HG03354 (cell line): ENCODE measurements around the gene FTO.

ENCODE experiments used
- ATAC-seq: cut with Tn5 transposase; IDR thresholded peaks from one replicate; pipeline ENCODE4 v1.9.1; 2021; ENCODE audit warnings: mild to moderate bottlenecking; ENCODE audit not compliant: unreplicated experiment, poor library complexity, severe bottlenecking

The FTO gene

DNA sequence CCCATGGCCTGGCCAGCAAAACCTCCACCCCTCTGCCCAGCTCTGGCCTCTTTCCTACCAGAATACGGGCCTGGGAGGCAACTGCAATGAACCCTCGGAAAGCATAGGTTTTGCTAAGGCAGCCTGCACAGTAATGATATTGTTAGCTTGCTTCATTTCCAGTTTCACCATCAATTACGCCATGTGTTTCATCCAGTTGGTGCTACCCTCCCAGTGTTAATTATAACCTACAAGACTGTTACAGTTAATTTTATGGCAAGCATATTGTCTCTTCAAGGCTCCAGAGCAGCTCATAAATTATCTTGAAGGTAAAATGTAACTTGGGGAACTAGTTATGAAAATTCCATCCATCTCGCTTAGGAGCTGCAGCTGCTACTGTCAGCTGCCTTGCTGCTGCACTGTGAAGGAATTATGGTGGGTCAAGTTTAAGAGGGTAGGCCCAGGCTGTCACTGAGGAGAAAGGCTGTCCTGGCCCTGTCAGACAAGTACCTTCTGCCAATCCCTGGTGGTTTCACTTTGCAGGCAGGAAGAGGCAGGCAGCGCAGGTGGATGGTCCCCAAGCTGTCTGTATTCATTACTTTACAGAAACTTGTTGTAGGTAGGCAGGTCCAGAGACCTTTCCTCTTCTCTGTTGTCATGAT is 242.9 kb downstream of the FTO start:
- ATAC-seq, result no peak

DNA sequence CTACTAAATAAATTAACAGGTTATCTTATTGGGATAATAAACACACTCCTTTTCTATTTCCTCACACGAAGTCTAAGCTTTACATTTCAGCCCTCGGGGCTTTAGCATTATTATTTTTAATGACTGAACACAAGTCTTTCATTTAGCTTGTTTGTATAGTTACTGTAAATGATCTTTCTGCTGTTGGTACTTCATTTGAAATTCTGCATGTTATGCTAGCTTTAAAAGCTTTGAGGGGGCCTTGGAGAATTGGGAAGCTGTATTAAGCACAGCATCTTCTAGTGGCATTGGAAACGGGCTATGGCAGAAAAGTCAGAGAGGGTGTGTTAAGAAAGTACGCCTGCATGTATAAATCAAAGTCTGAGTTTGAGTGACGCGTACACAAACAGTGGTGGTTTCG is 243.7 kb downstream of the FTO start:
- ATAC-seq, result no peak

DNA sequence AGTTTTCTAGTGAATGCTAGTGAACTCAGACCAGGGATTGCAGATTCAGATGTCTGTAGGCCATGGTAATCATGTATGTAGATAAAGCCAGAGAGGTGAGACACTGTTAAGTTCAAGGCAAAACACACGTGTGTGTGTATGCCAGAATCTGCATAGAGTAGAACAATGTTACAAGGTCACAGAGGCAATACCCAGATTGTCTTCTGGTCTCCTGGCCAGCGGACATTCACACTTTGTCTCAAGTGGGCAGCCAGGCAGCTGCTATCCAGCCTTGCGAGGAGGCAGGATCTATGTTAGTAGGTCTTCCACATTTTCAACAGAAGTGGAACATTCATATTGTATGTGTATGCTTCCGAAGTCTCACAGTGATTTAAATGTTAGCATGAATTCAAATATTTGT is 244.4 kb downstream of the FTO start:
- ATAC-seq, result no peak

DNA sequence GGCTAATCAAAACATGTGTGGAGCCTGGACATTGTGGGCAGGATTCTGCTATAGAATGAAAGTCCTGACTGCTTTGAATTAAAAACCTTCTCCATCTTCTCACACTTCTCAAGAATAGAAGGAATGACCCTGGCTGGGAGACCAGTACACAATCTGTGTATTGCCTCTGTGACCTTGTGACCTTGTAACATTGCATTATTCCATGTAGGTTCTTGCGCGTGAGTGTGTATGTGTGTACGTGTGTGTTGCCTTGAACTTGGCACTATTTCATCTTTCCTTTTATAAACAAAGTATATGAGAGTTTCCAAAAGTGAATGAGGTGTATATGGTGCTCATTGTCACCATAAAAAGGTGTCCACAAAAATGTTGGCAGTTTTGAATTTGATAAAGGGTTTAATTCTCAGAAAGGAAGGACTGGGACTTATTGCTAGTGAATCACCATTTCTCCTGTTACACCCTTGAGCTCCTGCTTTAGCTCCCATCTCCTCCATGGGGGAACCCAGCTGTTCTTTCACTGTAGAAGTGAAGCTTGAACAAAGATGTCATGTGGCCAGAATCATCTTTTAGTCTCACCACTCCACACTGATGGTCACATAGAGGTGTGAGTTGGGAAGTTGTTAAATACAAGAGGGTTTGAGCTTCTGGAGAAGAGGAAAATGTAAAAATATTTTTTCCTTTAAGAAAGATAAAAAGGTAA is 244.9 kb downstream of the FTO start:
- ATAC-seq, result no peak

DNA sequence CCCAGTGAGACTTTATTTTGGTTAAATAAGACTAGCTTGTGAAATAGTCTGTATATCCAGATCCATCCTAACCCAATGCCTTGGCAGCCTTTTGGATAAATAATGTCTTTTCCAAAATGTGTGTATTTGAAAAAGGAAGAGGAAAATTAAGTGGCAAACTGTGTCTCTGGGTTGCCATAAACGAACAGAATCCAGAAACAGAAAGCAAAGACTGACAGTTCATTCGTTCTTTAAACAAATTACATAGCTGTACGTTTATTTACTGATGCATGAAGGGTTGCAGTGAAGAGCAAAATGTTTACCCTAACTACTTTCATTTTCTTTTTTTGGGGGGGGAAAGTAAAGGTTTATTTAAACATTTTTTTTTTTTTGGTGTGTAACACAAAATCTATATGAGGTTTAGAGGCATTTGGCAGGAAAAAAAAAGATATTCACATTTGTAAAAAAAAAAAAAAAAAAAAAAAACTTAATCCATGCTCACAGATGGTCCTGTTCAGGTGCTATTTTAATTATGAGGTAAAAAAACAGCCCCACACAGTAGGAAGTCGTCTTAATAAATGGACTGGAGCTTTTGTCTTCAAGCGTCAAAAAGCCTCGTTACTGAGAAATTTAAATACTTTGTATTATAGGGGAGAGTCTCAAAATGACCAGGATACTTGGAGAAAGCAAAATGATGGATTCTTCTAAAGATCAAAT is 245.9 kb downstream of the FTO start:
- peak; percentile 75 for ATAC-seq

DNA sequence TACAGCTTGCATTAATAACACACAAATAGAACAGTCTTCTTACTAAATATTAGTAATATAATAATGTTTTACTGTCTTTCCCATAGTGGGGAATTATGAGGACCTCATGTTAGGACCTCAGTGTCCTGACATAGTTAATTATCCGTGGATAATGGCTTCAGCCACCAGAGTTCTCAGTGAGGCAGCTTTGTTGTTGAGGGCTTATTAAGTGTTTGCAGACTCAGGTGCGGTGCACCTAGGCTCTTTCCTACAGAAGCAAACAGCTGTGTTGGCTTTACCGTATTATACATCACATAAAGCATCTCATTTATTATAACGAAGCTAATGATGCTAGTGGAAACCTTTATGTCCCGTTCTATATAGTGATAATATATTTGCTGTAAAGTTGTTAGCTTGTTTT is 246.7 kb downstream of the FTO start:
- no peak for ATAC-seq

DNA sequence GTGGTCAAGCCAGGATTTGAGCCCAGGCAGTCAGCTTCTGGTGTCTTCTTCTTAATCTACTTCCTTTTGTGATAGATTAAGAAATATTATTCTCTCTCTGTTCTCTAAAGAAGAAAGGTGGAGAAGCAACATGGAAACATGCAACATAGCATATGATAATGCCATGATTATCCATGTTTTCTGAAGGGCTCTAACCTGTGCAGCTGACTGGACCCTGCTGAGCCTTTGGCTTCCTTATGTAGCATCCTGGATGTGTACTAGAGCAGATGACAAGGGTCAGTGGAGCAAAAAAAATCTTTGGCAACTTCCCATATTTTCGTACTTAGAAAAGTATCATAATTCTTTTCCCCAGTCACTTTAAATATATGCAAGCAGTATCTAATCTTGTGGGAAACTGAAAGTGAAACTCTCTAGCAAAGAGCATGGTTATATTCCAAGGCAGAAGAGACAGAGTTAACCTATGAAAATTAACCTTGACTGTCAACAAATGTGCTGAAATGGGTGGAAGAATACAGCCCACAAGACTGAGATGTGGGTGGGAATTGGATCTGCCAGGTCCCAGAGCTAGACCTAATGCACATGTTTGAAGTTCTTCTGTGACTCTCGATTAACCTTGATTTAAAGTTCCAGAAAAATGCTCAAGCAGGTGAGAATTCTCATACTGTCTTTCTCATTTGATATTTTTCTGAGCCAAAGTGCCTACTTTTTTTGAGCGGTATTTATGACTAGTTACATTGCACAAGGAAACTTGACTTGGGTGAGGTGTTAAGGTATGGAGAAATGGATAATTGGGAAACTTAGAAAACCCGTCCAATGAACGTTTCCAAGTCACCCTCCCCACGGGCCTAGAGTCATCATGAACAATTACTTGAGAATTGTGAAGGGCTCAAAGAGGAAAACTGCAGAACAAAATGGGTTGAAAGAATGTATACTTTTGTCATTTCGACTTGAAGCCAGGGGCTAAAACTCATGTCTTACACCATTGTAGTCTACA is 248.6 kb downstream of the FTO start:
- ATAC-seq, result peak; percentile 61

DNA sequence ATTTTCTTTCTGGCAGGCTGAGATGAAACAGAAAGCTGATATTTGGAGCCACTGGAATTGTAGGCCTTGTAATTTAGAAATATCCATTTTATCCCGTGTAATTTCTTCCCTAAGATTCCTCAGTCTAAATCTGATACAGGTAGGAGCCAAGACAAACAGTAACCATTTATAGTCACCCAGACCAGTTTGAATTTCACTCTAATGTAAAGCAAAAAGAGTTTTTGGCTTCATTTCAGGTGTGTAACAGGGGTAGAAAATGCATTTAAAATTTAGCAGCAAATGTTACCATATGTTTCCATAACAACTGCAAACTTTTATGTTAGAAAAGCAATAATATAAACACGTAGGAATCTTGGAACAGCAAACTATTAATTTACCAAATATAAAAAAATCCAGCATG is 249.4 kb downstream of the FTO start:
- no peak for ATAC-seq

DNA sequence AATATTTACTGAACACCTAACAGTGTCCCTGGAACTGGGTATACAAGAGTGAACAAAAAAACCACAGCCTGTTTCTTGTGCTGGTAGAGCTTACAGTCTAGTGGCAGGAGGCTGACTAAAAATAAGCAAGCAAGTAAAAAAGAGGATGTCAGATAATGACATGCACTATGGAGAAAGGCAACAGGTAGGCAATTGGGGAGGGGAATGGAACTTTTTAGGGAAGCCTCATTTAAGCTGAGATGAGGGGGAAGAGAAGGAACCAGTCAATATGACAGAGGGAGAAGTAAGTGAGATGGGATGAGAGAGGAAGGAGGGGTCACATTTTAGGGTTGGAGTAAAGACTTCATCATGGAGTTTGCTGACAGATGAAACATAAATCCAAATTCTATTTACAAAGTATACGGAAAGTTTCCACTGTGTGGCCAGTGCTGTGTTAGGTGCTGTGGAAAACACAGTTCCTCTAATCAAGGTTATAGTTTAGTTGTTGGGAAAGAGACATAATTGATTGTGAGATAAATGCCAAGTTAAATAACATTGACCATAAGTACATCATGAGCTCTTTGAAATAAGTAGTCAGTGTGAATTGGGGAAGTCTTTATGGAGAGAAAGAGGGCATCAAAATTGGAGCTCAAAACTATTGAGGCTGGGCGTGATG is 251.4 kb downstream of the FTO start:
- no peak for ATAC-seq

DNA sequence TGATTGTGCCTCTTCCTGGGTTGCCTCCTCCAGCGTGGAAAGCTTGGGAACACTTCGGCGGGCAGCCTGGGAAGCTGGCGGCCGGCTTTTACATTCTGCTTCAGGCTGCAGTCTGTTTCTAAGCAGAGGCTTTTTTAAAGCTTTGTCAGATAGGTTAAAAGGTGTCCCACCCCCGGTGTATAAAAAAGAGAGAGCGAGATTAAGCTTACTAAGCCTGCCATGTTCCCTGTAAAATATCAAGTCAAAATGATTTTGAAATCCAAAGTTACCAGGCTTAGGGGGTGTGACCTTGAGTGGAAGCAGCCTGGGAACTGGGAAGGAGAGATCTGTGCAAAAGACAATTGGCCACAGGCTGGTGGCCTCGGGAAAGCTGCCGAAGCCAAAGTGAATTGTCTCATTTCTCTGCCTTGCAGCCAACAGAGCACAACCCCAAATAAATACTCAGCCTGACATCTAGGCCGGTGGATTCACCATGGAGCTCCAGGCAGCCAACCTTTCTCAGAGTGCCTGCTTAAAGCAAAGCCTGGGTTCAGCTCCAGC is 254.5 kb downstream of the FTO start:
- no peak for ATAC-seq

DNA sequence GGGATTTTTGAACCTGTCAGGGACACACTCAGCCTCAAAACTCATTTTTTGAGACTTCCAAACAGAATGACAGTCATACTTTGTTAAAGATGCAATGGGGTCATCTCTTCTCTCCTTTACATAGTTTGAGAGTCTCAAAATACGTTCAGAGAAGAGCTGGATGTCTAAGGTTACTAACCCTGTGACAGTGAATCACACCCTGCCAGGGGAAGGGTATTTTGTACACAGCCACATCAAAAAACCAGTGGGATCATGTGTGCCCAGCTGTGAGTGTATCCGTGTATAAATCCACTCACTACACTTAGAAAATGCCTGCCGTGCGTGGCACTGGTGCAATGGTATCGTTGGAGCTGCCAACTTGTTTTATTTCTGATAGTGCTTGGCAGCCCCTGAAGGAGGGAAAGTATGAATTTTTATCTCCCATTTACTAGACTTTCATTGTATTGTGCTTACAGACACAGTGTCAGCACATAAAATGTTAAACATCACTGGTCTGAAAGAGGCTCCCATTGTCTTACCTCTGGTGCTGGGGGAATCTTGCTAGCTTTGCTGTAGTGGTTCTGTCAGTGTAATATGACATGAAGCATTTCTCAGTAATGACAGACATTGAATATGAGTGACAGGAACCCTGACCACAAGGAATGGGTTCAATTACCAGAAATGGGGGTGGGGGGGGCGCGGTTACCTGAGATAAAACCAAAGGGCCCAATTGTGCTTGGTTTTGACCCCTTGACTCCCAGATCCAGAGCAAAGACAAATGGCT is 256.3 kb downstream of the FTO start:
- ATAC-seq, result no peak

DNA sequence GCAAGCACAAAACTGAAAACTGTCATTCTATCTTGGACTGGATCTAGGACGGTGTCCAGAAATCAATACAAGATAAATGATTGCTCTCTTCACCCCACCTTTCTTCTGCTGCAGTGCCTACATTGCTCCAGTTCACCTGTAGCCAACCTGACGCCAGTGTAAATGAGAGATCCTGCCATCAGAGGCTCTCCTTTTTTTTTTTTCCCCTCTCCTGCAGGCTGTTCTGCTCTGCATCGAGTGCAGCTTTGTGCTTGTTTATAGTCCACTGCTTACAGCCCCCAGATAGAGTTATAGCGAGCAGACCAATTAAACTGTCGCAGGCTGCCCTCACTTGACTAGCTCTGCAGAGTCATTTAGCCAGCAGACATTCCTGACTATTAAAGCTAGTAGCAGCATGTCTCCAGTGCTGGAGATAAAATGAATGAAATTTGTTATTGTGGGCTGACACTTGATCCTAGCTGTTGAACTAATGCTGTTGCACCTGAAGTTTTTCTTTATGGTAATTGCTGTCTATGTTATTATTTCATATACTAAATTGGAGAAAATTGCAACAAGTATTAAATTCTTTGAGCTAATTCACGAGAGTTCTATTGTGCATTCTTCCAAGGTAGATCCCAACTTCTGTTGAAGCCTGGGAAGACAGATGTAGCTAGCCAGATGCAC is 257.1 kb downstream of the FTO start:
- no peak for ATAC-seq

DNA sequence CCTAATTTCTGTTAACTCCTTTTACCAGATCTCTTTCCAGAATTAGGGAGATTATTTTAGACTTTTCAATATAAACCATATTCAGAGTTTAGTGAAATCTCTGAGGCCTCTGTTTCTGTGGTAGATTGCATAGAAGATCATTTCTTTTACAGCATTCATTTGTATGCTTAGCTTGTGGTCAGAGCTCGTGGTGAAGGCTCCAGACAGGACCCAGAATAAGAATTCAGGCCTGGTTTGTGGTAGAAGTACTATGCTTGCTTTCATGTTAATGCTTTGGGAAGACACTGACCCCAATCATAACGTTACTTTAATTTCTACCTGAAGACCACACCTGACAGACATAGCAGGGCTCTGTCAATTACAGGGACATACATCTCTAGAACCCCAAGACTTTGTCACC is 258.1 kb downstream of the FTO start:
- ATAC-seq, result no peak

DNA sequence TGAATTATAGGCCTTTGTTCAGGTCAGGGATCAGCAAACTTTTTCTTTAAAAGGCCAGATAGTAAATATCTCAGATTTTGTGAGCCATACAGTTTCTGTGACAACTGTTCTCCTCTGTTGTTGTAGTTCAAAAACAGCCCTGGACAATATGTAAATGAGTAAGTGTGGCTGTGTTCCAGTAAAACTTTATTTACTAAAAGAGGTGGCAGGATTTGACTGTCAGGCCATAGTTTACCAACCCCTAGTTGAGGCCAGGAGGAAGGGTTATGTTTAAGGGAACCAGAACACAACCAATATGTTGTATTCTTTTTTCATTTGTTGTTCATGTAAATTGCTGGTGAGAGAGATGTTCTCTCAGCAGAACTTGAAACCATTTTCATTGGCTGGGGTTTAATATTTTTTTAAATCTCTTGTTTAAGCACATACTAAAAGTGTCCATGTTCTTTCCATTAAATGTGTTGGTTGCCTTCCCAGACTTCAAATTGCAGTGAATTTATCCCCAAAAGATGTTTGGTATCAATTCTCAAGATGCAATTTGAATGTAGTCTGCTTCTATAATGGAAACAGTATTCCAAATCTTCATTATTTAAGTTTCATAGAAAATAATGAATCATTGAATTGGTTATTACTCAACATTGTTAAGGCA is 260.3 kb downstream of the FTO start:
- ATAC-seq, result no peak

DNA sequence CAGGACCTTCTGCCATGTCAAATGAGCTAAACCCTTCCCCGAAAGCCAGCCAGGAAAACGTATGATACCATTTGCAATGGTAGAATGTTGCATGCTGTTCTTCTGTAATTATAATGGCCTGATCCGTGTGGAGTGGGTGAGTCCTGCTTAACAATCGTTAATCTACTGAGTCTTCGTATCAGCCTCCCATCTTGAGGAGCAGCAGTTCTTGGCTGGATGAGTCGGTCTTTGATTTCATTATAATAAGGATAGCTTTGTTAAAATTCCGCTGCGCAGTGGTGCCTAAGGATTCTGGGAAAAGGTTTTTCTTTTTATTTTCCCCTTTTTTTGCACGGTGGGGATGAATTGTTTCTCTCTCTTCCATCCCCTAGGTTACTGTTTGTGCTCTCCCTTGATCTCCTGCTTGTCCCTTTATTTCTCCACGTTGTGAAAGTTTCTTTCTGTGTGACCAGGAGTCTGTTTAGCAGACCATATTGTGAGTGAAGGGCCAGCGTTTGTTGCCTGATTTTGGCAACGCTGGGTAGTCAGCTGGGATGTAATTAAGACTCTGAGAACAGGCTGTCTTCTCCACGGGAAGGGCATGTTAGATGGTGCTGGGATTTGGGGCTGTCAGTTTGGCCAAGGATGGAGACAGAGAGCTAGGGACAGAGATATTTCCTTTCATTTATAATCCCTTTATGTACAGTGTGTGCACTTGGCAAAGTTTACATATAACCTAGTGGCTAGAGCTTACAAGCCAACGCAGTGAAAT is 263.0 kb downstream of the FTO start:
- no peak for ATAC-seq

DNA sequence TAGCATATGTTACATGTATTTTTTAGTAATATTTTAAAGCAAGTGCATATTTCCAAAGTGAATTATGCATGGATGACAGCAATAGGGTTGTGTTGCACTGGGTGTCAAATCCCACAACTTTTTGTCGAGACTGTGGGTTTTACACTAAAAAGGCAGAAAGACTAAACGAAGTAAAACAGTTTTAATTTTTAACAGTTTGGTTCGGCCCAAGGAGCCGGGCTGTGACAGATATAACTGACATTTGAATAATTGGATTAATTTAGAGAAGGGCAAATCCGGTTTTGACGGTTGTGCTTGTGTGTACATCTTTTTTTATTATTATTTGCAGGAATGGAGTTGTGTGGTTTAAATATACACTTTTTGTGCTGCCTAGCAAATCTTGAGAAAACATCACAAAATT is 263.6 kb downstream of the FTO start:
- no peak for ATAC-seq

DNA sequence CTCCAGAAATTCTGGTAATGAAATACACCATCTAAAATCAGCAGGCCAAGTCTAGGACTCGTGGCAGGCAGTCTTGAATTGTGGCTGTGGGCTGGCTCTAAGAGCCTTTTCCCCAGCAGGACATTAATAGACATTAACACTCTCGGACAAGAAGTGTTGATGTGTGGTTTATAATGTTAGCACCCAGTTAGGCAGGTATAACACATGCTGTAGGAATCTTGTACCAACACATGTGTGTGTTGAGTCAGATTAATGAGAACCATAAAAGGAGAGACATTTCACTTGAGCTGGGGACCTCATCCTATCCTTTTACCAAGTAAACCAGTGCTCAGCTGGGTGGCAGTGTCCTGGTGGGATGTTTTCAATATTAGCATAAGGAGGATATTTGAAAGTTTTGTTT is 264.5 kb downstream of the FTO start:
- no peak for ATAC-seq
